H1 (cell line): ENCODE results near the gene PLEKHA5. TPM values are rescaled to one million over a fixed set of nuclear protein-coding genes. Genes with fewer than 3 reads are reported as not detected.

Experiments used
- CTCF ChIA-PET: fragments of 300-600 bp; sonication (Branson Sonifier 250); formaldehyde crosslinking; loops from one replicate; lab custom pipeline; 2021; ENCODE audit not compliant: partially characterized antibody; lab: Charles Lee
- POLR2A ChIA-PET: fragments of 300-600 bp; sonication (Branson Sonifier 250); formaldehyde crosslinking; loops from one replicate; lab custom pipeline; 2021; ENCODE audit warnings: inconsistent platforms; ENCODE audit not compliant: partially characterized antibody; lab: Charles Lee
- DNase-seq, 2 experiments: peaks; one replicate each; pipeline versions ENCODE4 v3.0.0 to v3.0.0-alpha.2; 2010 to 2022; ENCODE audit warnings: low spot score in 2 of 2, low read depth in 1 of 2, mixed read lengths in 1 of 2
- FAIRE-seq: peaks from 2 replicates; lab custom pipeline; 2011; peaks lifted over from hg19 to GRCh38; lab: Jason Lieb, UNC
- H2AFZ ChIP-seq: 2 replicates; pipeline ENCODE4 v1.8.1; 2012; ENCODE audit warnings: low read length, inconsistent platforms
- H2AK5ac ChIP-seq: 2 replicates; pipeline ENCODE4 v1.6.1; 2013; ENCODE audit warnings: low read depth, low read length
- H2BK120ac ChIP-seq: replicated peaks from 2 replicates; pipeline ENCODE3; 2013; ENCODE audit warnings: low read depth, low read length, inconsistent platforms
- H2BK12ac ChIP-seq: 2 replicates; pipeline ENCODE4 v1.6.1; 2013; ENCODE audit warnings: low read depth, low read length
- H2BK15ac ChIP-seq: 2 replicates; pipeline ENCODE4 v1.6.1; 2013; ENCODE audit warnings: low read length
- H2BK20ac ChIP-seq: 2 replicates; pipeline ENCODE4 v1.6.1; 2013; ENCODE audit warnings: low read length
- H2BK5ac ChIP-seq: 2 replicates; pipeline ENCODE4 v1.6.1; 2013; ENCODE audit warnings: low read depth, low read length
- H3K14ac ChIP-seq: 2 replicates; pipeline ENCODE4 v1.6.1; 2013; ENCODE audit warnings: inconsistent platforms; ENCODE audit not compliant: insufficient read length
- H3K18ac ChIP-seq: 2 replicates; pipeline ENCODE4 v1.6.1; 2013; ENCODE audit warnings: low read length; ENCODE audit errors: extremely low read depth
- H3K23ac ChIP-seq: 2 replicates; pipeline ENCODE4 v1.6.1; 2013; ENCODE audit warnings: inconsistent platforms; ENCODE audit not compliant: insufficient read length
- H3K23me2 ChIP-seq: 2 replicates; pipeline ENCODE4 v1.6.1; 2013; ENCODE audit warnings: low read depth, low read length
- H3K27ac ChIP-seq: 2 replicates; pipeline ENCODE4 v1.6.1; 2011; ENCODE audit warnings: low read depth, low read length, inconsistent platforms
- H3K27me3 ChIP-seq, 4 experiments: replicated peaks in 1 of 4; 1 replicate in 1 of 4; 2 replicates in 3 of 4; pipeline versions ENCODE4 v1.6.1 to v1.8.1; 2011 to 2013; ENCODE audit warnings: low read length in 3 of 4, mild to moderate bottlenecking in 3 of 4, inconsistent platforms in 2 of 4, mixed read lengths in 2 of 4, moderate library complexity in 1 of 4; ENCODE audit not compliant: control insufficient read depth in 3 of 4, insufficient read depth in 3 of 4; ENCODE audit errors: extremely low read depth in 1 of 4
- H3K36me3 ChIP-seq, 4 experiments: 2 replicates each; pipeline versions ENCODE4 v1.6.1 to v1.8.1; 2011 to 2013; ENCODE audit warnings: mild to moderate bottlenecking in 4 of 4, low read length in 3 of 4, moderate library complexity in 2 of 4, control low read depth in 1 of 4, inconsistent platforms in 1 of 4; ENCODE audit not compliant: insufficient read depth in 4 of 4, control insufficient read depth in 2 of 4
- H3K4ac ChIP-seq: replicated peaks from 2 replicates; pipeline ENCODE3; 2013; ENCODE audit warnings: low read length, low read depth, mixed read lengths, inconsistent platforms; ENCODE audit not compliant: insufficient read length
- H3K4me1 ChIP-seq, 4 experiments: replicated peaks in 1 of 4; 1 replicate in 1 of 4; 2 replicates in 3 of 4; pipeline versions ENCODE4 v1.6.1 to v1.8.1; 2011 to 2013; ENCODE audit warnings: low read length in 3 of 4, inconsistent platforms in 2 of 4, mixed read lengths in 1 of 4; ENCODE audit not compliant: insufficient read depth in 4 of 4, control insufficient read depth in 3 of 4
- H3K4me2 ChIP-seq, 2 experiments: 2 replicates each; pipeline versions ENCODE4 v1.6.1 to v1.8.1; 2011 to 2013; ENCODE audit warnings: low read depth in 2 of 2, low read length in 2 of 2, control low read depth in 1 of 2, inconsistent platforms in 1 of 2, mild to moderate bottlenecking in 1 of 2; ENCODE audit not compliant: insufficient read depth in 1 of 2
- H3K4me3 ChIP-seq, 4 experiments: fragments of 200-600, 300-600 bp in 1 of 4; sonication (generic), shearing (Covaris generic), sonication (Bioruptor Twin) in 1 of 4; 2 replicates each; pipeline versions ENCODE4 v1.5.1 to v1.8.1; 2011 to 2016; ENCODE audit warnings: low read length in 4 of 4, low read depth in 3 of 4, control low read depth in 2 of 4, inconsistent platforms in 2 of 4, mild to moderate bottlenecking in 2 of 4, mixed read lengths in 1 of 4, moderate library complexity in 1 of 4; ENCODE audit not compliant: insufficient read depth in 2 of 4; ENCODE audit errors: extremely low read depth in 1 of 4
- H3K56ac ChIP-seq: replicated peaks from 2 replicates; pipeline ENCODE3; 2013; ENCODE audit warnings: low read depth, mild to moderate bottlenecking, mixed read lengths, low read length, inconsistent platforms; ENCODE audit not compliant: insufficient read length
- H3K79me1 ChIP-seq: 2 replicates; pipeline ENCODE4 v1.6.1; 2013; ENCODE audit warnings: low read depth, low read length, control low read depth
- H3K79me2 ChIP-seq, 2 experiments: 2 replicates each; pipeline versions ENCODE4 v1.6.1 to v1.8.1; 2012 to 2013; ENCODE audit warnings: low read length in 2 of 2, mild to moderate bottlenecking in 2 of 2, inconsistent platforms in 1 of 2; ENCODE audit not compliant: insufficient read depth in 2 of 2, control insufficient read depth in 1 of 2
- H3K9ac ChIP-seq, 4 experiments: replicated peaks in 1 of 4; 1 replicate in 1 of 4; 2 replicates in 3 of 4; pipeline versions ENCODE4 v1.6.1 to v1.8.1; 2011 to 2013; ENCODE audit warnings: low read depth in 3 of 4, low read length in 3 of 4, control low read depth in 2 of 4, mild to moderate bottlenecking in 2 of 4, moderate library complexity in 2 of 4, inconsistent platforms in 1 of 4; ENCODE audit errors: extremely low read depth in 1 of 4
- H3K9me3 ChIP-seq, 2 experiments: 2 replicates each; pipeline versions ENCODE4 v1.6.1 to v1.8.1; 2012 to 2013; ENCODE audit warnings: mild to moderate bottlenecking in 2 of 2, moderate library complexity in 2 of 2, control low read depth in 1 of 2, inconsistent platforms in 1 of 2, low read depth in 1 of 2, low read length in 1 of 2, mixed read lengths in 1 of 2; ENCODE audit not compliant: insufficient read depth in 2 of 2
- H4K20me1 ChIP-seq, 2 experiments: replicated peaks in 1 of 2; 2 replicates each; pipeline versions ENCODE3 to v1.8.1; 2011 to 2013; ENCODE audit warnings: inconsistent platforms in 2 of 2, low read length in 2 of 2, mild to moderate bottlenecking in 1 of 2; ENCODE audit not compliant: insufficient read depth in 2 of 2, control insufficient read depth in 1 of 2
- H4K5ac ChIP-seq: 2 replicates; pipeline ENCODE4 v1.6.1; 2013; ENCODE audit warnings: low read length, low read depth, mixed read lengths, inconsistent platforms; ENCODE audit not compliant: insufficient read length
- H4K8ac ChIP-seq: 2 replicates; pipeline ENCODE4 v1.8.0; 2013; ENCODE audit warnings: mild to moderate bottlenecking, moderate library complexity, low read length, inconsistent platforms; ENCODE audit not compliant: insufficient read depth; ENCODE audit errors: extremely low read depth
- H4K91ac ChIP-seq: replicated peaks from 2 replicates; pipeline ENCODE3; 2013; ENCODE audit warnings: low read length, mixed read lengths, inconsistent platforms; ENCODE audit not compliant: insufficient read length
- BRCA1 ChIP-seq: IDR thresholded peaks from 2 replicates; pipeline ENCODE4 v1.6.1; 2012; ENCODE audit warnings: low read depth, low read length, improper control_type of control experiment
- CBX5 ChIP-seq: fragments of 300-800, 300-1000 bp; sonication (generic); IDR thresholded peaks from 2 replicates; pipeline ENCODE4 v1.7.1; 2016; ENCODE audit warnings: antibody characterized with exemption, low read length, low read depth
- CBX8 ChIP-seq: fragments of 300-800, 300-1000 bp; sonication (generic); IDR thresholded peaks from 2 replicates; pipeline ENCODE4 v1.7.1; 2016; ENCODE audit warnings: low read depth, low read length, borderline replicate concordance
- HDAC2 ChIP-seq, 2 experiments: fragments of 300-600 bp in 1 of 2; sonication (generic) in 1 of 2; IDR thresholded peaks; 2 replicates each; pipeline ENCODE4 v1.6.1; 2011 to 2012; ENCODE audit warnings: low read depth in 2 of 2, low read length in 2 of 2, mild to moderate bottlenecking in 2 of 2, moderate library complexity in 2 of 2, borderline replicate concordance in 1 of 2, inconsistent platforms in 1 of 2
- WGBS, 2 experiments: shearing (Covaris generic) in 1 of 2; methylation state at CpG; one replicate each; pipeline versions ENCODE4 v1.1.6 to v1.1.7; 2013 to 2015; ENCODE audit warnings: low lambda C conversion rate in 2 of 2, mixed read lengths in 2 of 2, inconsistent platforms in 1 of 2, low coverage in 1 of 2, missing lambda C conversion rate in 1 of 2; ENCODE audit not compliant: insufficient replicate concordance in 2 of 2, insufficient coverage in 1 of 2, insufficient read length in 1 of 2; ENCODE audit errors: extremely low coverage in 1 of 2, missing lambda C conversion rate in 1 of 2; 5-methylcytosine and 5-hydroxymethylcytosine counted together
- polyA plus RNA-seq, 7 experiments: library from polyadenylated mRNA; depleted of rRNA in 3 of 7; stranded (reverse) in 5 of 7; unstranded in 2 of 7; fragments of >200 nt in 5 of 7; fragments of 200-250 nt in 2 of 7; gene quantifications; 1 replicate in 5 of 7; 2 replicates in 1 of 7; 4 replicates in 1 of 7; pipeline versions ENCODE4 v1.2.1 to v1.2.3, GENCODE V29; 2011 to 2013; ENCODE audit warnings: missing spikeins in 2 of 7, mixed read lengths in 2 of 7
- total RNA-seq: library from RNA; stranded (reverse); fragmentation: NEBNext Ultra II Directional; extraction: Animal tissue kit (Norgen Biotek cat#: 25700); gene quantifications from 2 replicates; pipeline ENCODE4 v1.2.1, GENCODE V29; 2021
- TF ChIP-seq, protein P1 (sequence below): IDR thresholded peaks from 2 replicates; pipeline ENCODE4 v1.6.1; 2011; ENCODE audit warnings: low read depth, mild to moderate bottlenecking, low read length; ENCODE audit not compliant: insufficient read depth

The PLEKHA5 gene
- total and polyA plus RNA-seq, 2 of the 8 experiments (the other 6 are each of a cell fraction or from before 2014, with no cell fraction given) = 17.2 to 66.1 TPM

GRCh38 chr12:19288161-19288560 lies 158.6 kb downstream of the PLEKHA5 start:
- Histone ChIP-seq H3K36me3 (peaks cover 0 to 34% (median 15%) of the 10 kb centered on the region in 4 experiments; a peak in 5 of 8 replicates), H3K4me1 (no peaks in the 10 kb centered on the region), H2BK120ac (no peak overlapping the region), H4K8ac (no peak overlapping the region), H2BK12ac (no peak overlapping the region), H3K56ac (no peak overlapping the region), H2BK5ac (no peak overlapping the region), H3K79me2 (no peaks in the 10 kb centered on the region; a peak in 1 of 4 replicates), H4K91ac (no peak overlapping the region), H3K23ac (no peak overlapping the region), H3K9ac (no peak overlapping the region), H2AFZ (no peak overlapping the region), H3K18ac (no peak overlapping the region), H2BK20ac (no peak overlapping the region), H3K27me3 (no peaks in the 10 kb centered on the region), H2AK5ac (no peak overlapping the region), H4K20me1 (no peaks in the 10 kb centered on the region), H3K4me2 (no peak overlapping the region; a peak in 1 of 4 replicates), H3K79me1 (no peaks in the 10 kb centered on the region; the same call in 1 of the 2 replicates), H3K4ac (no peak overlapping the region), H3K14ac (no peak overlapping the region), H3K27ac (no peak overlapping the region), H2BK15ac (no peak overlapping the region), H3K4me3 (0 out of 8 replicates have a peak overlapping the region, but pooled peaks of 1 of the 4 experiments have one; percentile 4), H4K5ac (no peak overlapping the region), H3K9me3 (no peaks in the 10 kb centered on the region), H3K23me2 (no peaks in the 10 kb centered on the region)
- FAIRE-seq (peak; percentile 58), DNase-seq (no peak)
- 51% methylated on average over 4 of the region's 4 CpGs; no CpG with 5 or more reads in 1 of the 2 experiments for WGBS, 2 experiments
- POLR2A ChIA-PET = no interaction called here
- CTCF ChIA-PET = interaction anchor here (0.6 to 1.6 kb wide), 10 partner anchors 9 to 87 kb away, joined by 3 to 7 read pairs (median 3); no protein-coding TSS in a partner anchor
- TF ChIP-seq CBX8 (no peak), CBX5 (no peak), HDAC2 (IDR thresholded peaks at IDR 0.05; ENCODE audit: borderline replicate concordance in 1 of 2, low read depth in 2 of 2, low read length in 2 of 2) (no peak), BRCA1 (no peak)
- TF ChIP-seq, protein P1, sequence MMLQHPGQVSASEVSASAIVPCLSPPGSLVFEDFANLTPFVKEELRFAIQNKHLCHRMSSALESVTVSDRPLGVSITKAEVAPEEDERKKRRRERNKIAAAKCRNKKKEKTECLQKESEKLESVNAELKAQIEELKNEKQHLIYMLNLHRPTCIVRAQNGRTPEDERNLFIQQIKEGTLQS = no peak
